GM18907 (cell line): Measurements from ENCODE around the gene SPTAN1.
"Not testable (repeated sequence)": the region's sequence is repeated elsewhere in the genome, so short reads cannot be mapped to it uniquely, and the experiment has no call there.

Source experiments
- ATAC-seq: cut with Tn5 transposase; IDR thresholded peaks from one replicate; pipeline ENCODE4 v1.9.1; 2021; ENCODE audit warnings: mild to moderate bottlenecking, moderate library complexity; ENCODE audit not compliant: unreplicated experiment

Gene SPTAN1

GRCh38 chr9:128631636-128632035, 79.2 kb downstream of the SPTAN1 start:
- no peak for ATAC-seq

- ATAC-seq: no peak
These were observed 79.7 kb downstream of the SPTAN1 start for GRCh38 chr9:128632066-128632465.

GRCh38 chr9:128632486-128632885, 80.1 kb downstream of the SPTAN1 start:
- no peak for ATAC-seq

- ATAC-seq: no peak
These were observed 80.7 kb downstream of the SPTAN1 start for GRCh38 chr9:128633057-128633456.

GRCh38 chr9:128633601-128634000, 81.2 kb downstream of the SPTAN1 start:
- no peak for ATAC-seq

- no peak for ATAC-seq
These were observed 81.7 kb downstream of the SPTAN1 start for GRCh38 chr9:128634111-128634510.

- ATAC-seq: no peak
These were observed 82.4 kb downstream of the SPTAN1 start for GRCh38 chr9:128634651-128635262.

GRCh38 chr9:128635266-128636023, 83.1 kb downstream of the SPTAN1 start:
- no peak for ATAC-seq

GRCh38 chr9:128636024-128636390, 83.6 kb downstream of the SPTAN1 start:
- ATAC-seq: no peak

GRCh38 chr9:128636556-128637530, 84.5 kb downstream of the SPTAN1 start:
- ATAC-seq: no peak

- no peak for ATAC-seq
These were observed 85.3 kb downstream of the SPTAN1 start for GRCh38 chr9:128637656-128638055.

GRCh38 chr9:128638580-128638979, 86.2 kb downstream of the SPTAN1 start:
- no peak for ATAC-seq

GRCh38 chr9:128640603-128641002, 88.2 kb downstream of the SPTAN1 start:
- no peak for ATAC-seq

- no peak for ATAC-seq
These were observed 90.4 kb downstream of the SPTAN1 start for GRCh38 chr9:128642675-128643245.

- peak; percentile 51 for ATAC-seq
These were observed 91.3 kb downstream of the SPTAN1 start for GRCh38 chr9:128643519-128644300.

- not testable (repeated sequence) for ATAC-seq
These were observed 95.8 kb downstream of the SPTAN1 start for GRCh38 chr9:128648206-128648605.

- ATAC-seq: no peak
These were observed 99.4 kb downstream of the SPTAN1 start for GRCh38 chr9:128651798-128652197.

GRCh38 chr9:128653908-128654307, 101.5 kb downstream of the SPTAN1 start:
- ATAC-seq: no peak

GRCh38 chr9:128654481-128654880, 102.1 kb downstream of the SPTAN1 start:
- no peak for ATAC-seq
